GM10266 (cell line): ENCODE measurements around the gene TMEM120A.
A peak's percentile ranks its signal among the peaks of the same experiment; 100 is the strongest.

Experiments used
- DNase-seq: peaks from one replicate; pipeline ENCODE4 v3.0.0; 2012; ENCODE audit errors: extremely low spot score
- CTCF ChIP-seq: IDR thresholded peaks from 2 replicates; pipeline ENCODE4 v1.5.1; 2012; ENCODE audit warnings: mild to moderate bottlenecking, low read depth; ENCODE audit not compliant: control insufficient read depth, insufficient read depth; ENCODE audit errors: missing control alignments

TMEM120A gene

DNA sequence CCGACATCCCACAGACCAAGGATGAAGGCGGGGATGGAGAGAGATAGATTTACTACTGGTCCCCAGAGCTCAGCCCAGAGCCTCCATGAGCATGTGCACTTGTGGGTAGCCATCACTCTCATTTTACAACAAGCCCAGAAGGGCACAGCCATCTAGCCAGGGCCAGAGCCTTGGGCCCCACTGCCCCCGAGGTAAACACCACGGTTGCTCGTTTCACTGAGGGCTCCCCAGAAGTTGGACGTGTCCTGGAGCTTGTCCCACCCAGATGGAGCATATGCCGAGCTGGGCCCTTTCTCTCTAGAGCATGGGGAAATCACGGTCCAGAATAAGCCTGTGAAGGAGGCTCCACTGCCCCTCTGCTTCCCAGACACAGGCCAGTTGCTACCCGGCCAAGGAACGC lies 9.0 kb upstream of the TMEM120A start:
- DNase-seq: no peak
- no peak for TF ChIP-seq CTCF

- no peak for TF ChIP-seq CTCF
- no peak for DNase-seq
Observed at GRCh38 chr7:76002822-76003221, 8.4 kb upstream of the TMEM120A start.

- no peak for DNase-seq
- no peak for TF ChIP-seq CTCF
Observed at GRCh38 chr7:76002139-76002538, 7.7 kb upstream of the TMEM120A start.

DNA sequence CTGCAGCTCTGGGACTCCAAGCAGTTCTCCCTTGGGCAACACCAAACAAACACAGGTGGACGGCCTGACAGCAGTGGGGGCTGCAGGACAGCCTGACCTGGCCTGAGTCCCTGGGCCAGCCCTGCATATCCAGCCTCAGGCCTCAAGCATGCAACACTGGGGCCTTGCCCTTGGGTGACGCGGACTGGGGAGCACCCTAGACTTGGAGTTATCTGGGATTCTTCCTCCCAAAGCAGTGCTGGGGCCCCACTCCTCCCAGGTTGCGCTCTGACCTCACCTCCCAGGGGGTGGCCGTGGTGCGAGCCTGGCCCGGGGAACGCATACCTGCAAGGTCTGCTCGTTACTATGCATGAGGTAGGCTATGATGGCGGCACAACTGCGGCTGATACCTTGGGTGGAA lies 6.2 kb upstream of the TMEM120A start:
- TF ChIP-seq CTCF: no peak
- no peak for DNase-seq

GRCh38 chr7:75998038-75998437 lies 3.6 kb upstream of the TMEM120A start:
- DNase-seq: no peak
- no peak for TF ChIP-seq CTCF

DNA sequence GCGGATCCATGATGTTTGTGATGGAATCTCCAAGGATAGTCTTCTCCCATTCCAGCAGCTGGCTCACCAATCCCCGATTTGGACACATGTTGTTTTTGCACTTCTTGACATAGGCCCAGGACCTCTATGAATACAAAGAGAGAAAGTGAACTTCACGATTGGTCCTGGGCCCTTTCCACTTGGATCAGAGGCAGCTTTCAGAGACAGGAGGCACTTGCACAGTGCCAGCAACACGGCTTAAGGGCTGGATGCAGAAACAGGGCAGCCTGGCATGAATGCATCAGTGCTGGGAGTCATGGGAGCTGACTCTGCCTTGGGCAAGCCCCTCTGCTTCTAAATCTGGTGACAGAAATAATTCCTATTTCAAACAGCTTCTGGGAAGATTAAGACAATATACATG lies 2.1 kb upstream of the TMEM120A start:
- DNase-seq: peak; percentile 6
- no peak for TF ChIP-seq CTCF

DNA sequence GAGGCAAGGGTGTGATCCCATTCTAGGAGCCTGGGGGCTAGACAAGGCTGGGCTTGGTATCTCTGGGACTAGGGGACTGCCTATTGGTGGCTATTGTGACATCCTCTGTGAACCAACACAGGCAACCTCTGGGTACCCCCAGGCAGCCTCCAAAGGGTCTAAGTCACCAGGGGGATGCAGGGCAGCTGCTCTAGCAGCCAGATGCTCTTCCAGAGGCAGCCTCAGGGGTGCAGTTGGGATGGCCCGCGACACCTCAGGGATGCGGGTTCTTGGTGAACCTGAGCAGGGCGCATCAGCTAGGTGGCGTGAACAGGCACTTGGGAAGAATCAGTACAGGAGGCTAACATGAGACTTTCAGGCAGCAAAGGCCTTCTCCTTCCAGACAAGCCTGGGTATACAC lies 1.6 kb upstream of the TMEM120A start:
- DNase-seq: no peak
- no peak for TF ChIP-seq CTCF
